Ectodermal cell (in vitro differentiated cells): Measurements from ENCODE around the gene ZNF654.

Source experiments
- H3K27ac ChIP-seq: 2 replicates; pipeline ENCODE4 v1.7.0; 2013; ENCODE audit warnings: mild to moderate bottlenecking, low read depth, low read length; ENCODE audit not compliant: insufficient read depth, poor library complexity, severe bottlenecking
- H3K27me3 ChIP-seq: 2 replicates; pipeline ENCODE4 v1.7.0; 2013; ENCODE audit warnings: mild to moderate bottlenecking, low read length; ENCODE audit not compliant: insufficient read depth, control insufficient read depth, poor library complexity, severe bottlenecking
- H3K36me3 ChIP-seq: one replicate; pipeline ENCODE4 v1.7.0; 2013; ENCODE audit warnings: low read length; ENCODE audit not compliant: control insufficient read depth, insufficient read depth
- H3K4me1 ChIP-seq: one replicate; pipeline ENCODE4 v1.7.0; 2013; ENCODE audit warnings: low read length; ENCODE audit not compliant: control insufficient read depth, insufficient read depth
- H3K4me3 ChIP-seq: 2 replicates; pipeline ENCODE4 v1.7.0; 2013; ENCODE audit warnings: low read depth, low read length, control low read depth; ENCODE audit not compliant: insufficient read depth
- H3K9me3 ChIP-seq: 2 replicates; pipeline ENCODE4 v1.7.0; 2013; ENCODE audit warnings: mild to moderate bottlenecking, low read length, moderate library complexity; ENCODE audit not compliant: control insufficient read depth
- WGBS, 2 experiments: methylation state at CpG; one replicate each; pipeline ENCODE4 v1.1.7; 2013; ENCODE audit warnings: missing lambda C conversion rate in 2 of 2; 5-methylcytosine and 5-hydroxymethylcytosine counted together

Gene ZNF654

DNA sequence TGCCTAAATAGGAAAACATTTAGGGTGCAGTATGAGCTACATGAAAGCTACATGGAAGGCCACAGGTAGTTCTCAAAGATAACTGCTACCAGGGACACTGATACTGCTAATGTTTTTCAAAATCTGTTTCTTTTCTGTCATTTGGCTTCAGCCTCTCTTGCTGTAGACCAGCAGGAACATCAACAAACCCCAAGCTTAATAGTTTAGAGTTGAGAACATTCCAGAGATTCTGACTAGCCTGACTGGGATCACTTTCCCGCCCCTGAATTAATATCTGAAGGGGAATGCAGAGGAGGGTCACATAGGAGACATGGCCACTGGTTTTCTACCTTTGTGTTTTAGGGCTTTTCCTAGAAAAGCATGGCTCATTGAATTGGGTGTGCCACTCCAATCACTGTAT, 73.8 kb downstream of the ZNF654 start:
- WGBS, 2 experiments, result 97 to 100% methylated on average over 1 of the region's 1 CpG
- Histone ChIP-seq H3K4me1 (no peaks in the 10 kb centered on the region), H3K4me3 (no peak overlapping the region), H3K36me3 (no peaks in the 10 kb centered on the region), H3K27me3 (no peaks in the 10 kb centered on the region), H3K27ac (no peak overlapping the region), H3K9me3 (no peaks in the 10 kb centered on the region)

DNA sequence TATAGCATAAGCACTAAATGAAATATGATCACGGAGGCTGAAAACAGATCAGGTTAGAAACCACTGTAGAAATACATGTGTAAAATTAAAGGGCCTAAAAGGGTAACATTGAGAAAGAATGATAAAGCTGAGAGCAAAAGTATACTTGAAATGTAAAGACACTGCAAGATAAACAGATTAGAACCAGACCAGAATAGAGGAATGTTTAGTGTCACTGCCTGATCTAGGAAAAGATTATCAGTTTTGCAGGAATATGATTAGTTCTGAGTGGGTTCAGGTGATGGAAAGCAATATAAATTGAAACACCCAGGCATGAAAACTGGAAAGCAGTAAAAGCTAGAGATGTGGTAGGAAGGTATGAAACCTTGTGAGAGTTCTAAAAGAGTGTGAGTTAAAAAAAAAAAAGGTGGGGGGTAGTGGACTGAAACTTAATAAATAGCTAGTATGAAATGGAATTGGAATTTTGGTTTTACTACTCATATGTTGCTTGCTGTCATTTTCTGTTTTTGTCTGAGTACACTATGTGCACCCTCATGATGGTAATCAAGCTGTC, 74.7 kb downstream of the ZNF654 start:
- Histone ChIP-seq H3K27ac (no peak overlapping the region), H3K4me3 (no peak overlapping the region), H3K27me3 (no peaks in the 10 kb centered on the region), H3K36me3 (peaks cover 2% of the 10 kb centered on the region), H3K4me1 (no peaks in the 10 kb centered on the region), H3K9me3 (no peaks in the 10 kb centered on the region)
- 0% methylated on average over 1 of the region's 1 CpG for WGBS, 2 experiments

GRCh38 chr3:88137836-88138235, 78.8 kb downstream of the ZNF654 start:
- Histone ChIP-seq H3K27ac (no peak overlapping the region), H3K9me3 (no peaks in the 10 kb centered on the region), H3K27me3 (no peaks in the 10 kb centered on the region), H3K4me3 (no peak overlapping the region), H3K36me3 (peaks cover 19% of the 10 kb centered on the region), H3K4me1 (no peaks in the 10 kb centered on the region)
- WGBS, 2 experiments, result 88 to 100% methylated on average over 1 of the region's 1 CpG

DNA sequence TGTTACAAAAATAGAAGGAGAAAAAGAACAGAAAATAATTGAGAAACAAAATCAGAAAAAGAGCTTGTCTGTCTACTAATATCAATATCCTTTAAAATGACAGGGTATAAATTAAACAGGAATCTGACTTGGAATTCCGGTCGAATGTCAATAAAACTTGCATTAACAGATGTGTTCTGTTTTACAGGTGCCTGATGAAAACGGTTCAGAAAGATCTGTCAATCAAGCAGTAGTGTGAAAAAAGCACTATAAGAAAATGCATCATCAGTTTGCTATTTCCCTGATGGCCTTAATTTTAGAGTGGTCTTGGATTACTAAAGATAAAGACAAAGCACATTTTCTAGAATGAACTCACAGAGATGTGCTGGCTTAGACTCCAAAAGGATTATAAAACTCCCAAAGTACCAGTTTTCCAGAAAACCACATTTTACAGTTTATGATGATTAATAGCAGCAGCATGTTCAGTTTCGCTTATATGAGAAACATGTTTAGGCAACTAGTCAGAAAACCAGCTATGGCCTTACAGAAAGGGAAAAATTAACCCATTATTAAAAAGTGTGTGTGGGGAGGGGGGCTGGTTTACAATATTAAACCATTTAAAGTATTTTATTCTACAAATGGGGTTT, 82.5 kb downstream of the ZNF654 start:
- no peaks in the 10 kb centered on the region for H3K4me1 ChIP-seq
- peaks cover 19% of the 10 kb centered on the region for H3K36me3 ChIP-seq
- WGBS, 2 experiments, result 73 to 74% methylated on average over 4 of the region's 4 CpGs
- H3K9me3 ChIP-seq, result no peaks in the 10 kb centered on the region
- no peaks in the 10 kb centered on the region for H3K27me3 ChIP-seq
- H3K4me3 ChIP-seq, result no peak overlapping the region
- H3K27ac ChIP-seq, result no peak overlapping the region

DNA sequence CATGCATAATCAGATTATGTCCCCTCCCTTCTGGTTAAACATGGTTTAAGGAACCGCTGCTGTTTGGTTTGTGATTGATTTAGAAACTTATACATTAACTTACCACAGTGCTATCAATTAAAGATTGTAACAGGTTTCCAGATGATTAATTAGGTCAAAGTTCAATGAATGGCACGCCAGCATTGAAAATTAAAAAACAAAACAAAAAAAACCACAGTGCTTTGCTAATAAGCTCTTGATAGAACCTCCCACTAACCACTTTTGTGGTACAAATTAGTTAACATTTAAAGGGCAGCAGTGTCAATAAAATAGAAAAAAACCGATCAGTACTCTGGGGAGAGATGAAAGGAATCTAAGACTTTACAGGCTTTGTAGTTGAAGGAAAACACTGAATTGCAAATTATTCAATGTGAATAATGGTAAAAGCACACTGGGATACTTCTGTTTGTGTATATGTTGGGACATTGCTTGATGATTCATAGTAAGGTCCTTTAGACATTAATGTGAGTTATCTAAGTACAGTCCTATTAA, 83.1 kb downstream of the ZNF654 start:
- no peaks in the 10 kb centered on the region for H3K9me3 ChIP-seq
- H3K4me1 ChIP-seq, result no peaks in the 10 kb centered on the region
- H3K4me3 ChIP-seq, result no peak overlapping the region
- H3K27me3 ChIP-seq, result no peaks in the 10 kb centered on the region
- WGBS, 2 experiments, result 35 to 39% methylated on average over 2 of the region's 3 CpGs
- peaks cover 19% of the 10 kb centered on the region for H3K36me3 ChIP-seq
- no peak overlapping the region for H3K27ac ChIP-seq

DNA sequence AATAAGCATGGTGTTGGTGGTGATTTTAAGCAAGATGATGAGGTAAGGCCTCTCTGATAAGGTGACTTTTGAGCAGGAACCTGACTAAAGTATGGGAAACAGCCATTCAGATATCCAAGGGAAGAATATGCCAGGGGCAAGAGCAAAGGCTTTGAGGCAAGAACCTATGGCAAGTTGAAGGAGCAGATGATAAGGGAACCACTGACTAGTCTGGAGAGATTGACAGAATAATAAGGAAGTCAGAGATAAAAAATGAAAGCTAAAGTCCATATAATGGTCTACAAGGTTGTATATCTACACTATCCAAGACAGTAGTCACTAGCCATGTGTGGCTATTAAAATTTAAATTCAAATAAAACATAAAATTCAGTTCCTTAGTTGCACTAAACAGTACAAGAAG, 88.2 kb downstream of the ZNF654 start:
- Histone ChIP-seq H3K36me3 (no peaks in the 10 kb centered on the region), H3K4me1 (no peaks in the 10 kb centered on the region), H3K9me3 (no peaks in the 10 kb centered on the region), H3K4me3 (no peak overlapping the region), H3K27me3 (no peaks in the 10 kb centered on the region), H3K27ac (no peak overlapping the region)

- Histone ChIP-seq H3K4me3 (peak overlapping the region; percentile 94), H3K27ac (no peak overlapping the region), H3K4me1 (no peaks in the 10 kb centered on the region), H3K27me3 (no peaks in the 10 kb centered on the region), H3K9me3 (no peaks in the 10 kb centered on the region), H3K36me3 (peaks cover 7% of the 10 kb centered on the region)
- 82 to 85% methylated on average over 17 of the region's 17 CpGs for WGBS, 2 experiments
These were observed 89.6 kb downstream of the ZNF654 start for GRCh38 chr3:88148651-88149050.

GRCh38 chr3:88149101-88149508, 90.0 kb downstream of the ZNF654 start:
- Histone ChIP-seq H3K4me3 (peak overlapping the region; percentile 94), H3K27ac (no peak overlapping the region), H3K27me3 (no peaks in the 10 kb centered on the region), H3K4me1 (no peaks in the 10 kb centered on the region), H3K36me3 (peaks cover 7% of the 10 kb centered on the region), H3K9me3 (no peaks in the 10 kb centered on the region)
- WGBS, 2 experiments, result 1 to 2% methylated on average over 14 to 16 of the region's 16 CpGs

GRCh38 chr3:88149509-88150362, 90.7 kb downstream of the ZNF654 start, which contains the start of gene C3orf38:
C3orf38 (plus strand) TSS chr3:88149959; CDS start chr3:88150053, 94 bp downstream.
- H3K27me3 ChIP-seq, result no peaks in the 10 kb centered on the region

GRCh38 chr3:88150371-88150770, 91.3 kb downstream of the ZNF654 start:
- Histone ChIP-seq H3K36me3 (peaks cover 14% of the 10 kb centered on the region), H3K27me3 (no peaks in the 10 kb centered on the region), H3K27ac (no peak overlapping the region), H3K4me3 (peak overlapping the region; percentile 94), H3K4me1 (no peaks in the 10 kb centered on the region), H3K9me3 (no peaks in the 10 kb centered on the region)
- 0 to 1% methylated on average over 8 of the region's 8 CpGs for WGBS, 2 experiments

More at GRCh38 chr3:88149509-88150362, 90.7 kb downstream of the ZNF654 start, which contains the start of gene C3orf38:
- Histone ChIP-seq H3K27ac (peak within 1 kb of the TSS; percentile 91), H3K9me3 (no peaks in the 10 kb centered on the region), H3K36me3 (peaks cover 11% of the 10 kb centered on the region), H3K4me3 (peak within 1 kb of the TSS; percentile 94), H3K4me1 (no peaks in the 10 kb centered on the region)
- WGBS, 2 experiments, result 0% methylated on average over 57 of the region's 57 CpGs
